CD4-positive, alpha-beta T cell treated with Interleukin-10 for 1 hour (primary cell): ENCODE data around the gene CRY1.
A peak's percentile ranks its signal among the peaks of the same experiment; 100 is the strongest.
"Not testable (repeated sequence)": the region's sequence is repeated elsewhere in the genome, so short reads cannot be mapped to it uniquely, and the experiment has no call there.

Experiments
- DNase-seq: peaks from one replicate; pipeline ENCODE4 v3.0.0-alpha.2; 2020

CRY1 gene

GRCh38 chr12:107058190-107058589 lies 35.2 kb downstream of the CRY1 start:
- no peak for DNase-seq

- no peak for DNase-seq
These were observed 36.1 kb downstream of the CRY1 start for GRCh38 chr12:107057071-107057834.

GRCh38 chr12:107053709-107054108 lies 39.6 kb downstream of the CRY1 start:
- DNase-seq: no peak

GRCh38 chr12:107045186-107045585 lies 48.2 kb downstream of the CRY1 start:
- no peak for DNase-seq

- DNase-seq: no peak
These were observed 50.5 kb downstream of the CRY1 start for GRCh38 chr12:107042801-107043200.

GRCh38 chr12:107035733-107036132 lies 57.6 kb downstream of the CRY1 start:
- DNase-seq: no peak

GRCh38 chr12:107033758-107034739 lies 59.3 kb downstream of the CRY1 start:
- no peak for DNase-seq

GRCh38 chr12:107032266-107032665 lies 61.1 kb downstream of the CRY1 start:
- DNase-seq: no peak

GRCh38 chr12:107031061-107031460 lies 62.3 kb downstream of the CRY1 start:
- no peak for DNase-seq

GRCh38 chr12:107029081-107029480 lies 64.3 kb downstream of the CRY1 start:
- DNase-seq: no peak

GRCh38 chr12:107027636-107028053 lies 65.7 kb downstream of the CRY1 start:
- peak; percentile 84 for DNase-seq

- DNase-seq: no peak
These were observed 66.3 kb downstream of the CRY1 start for GRCh38 chr12:107026806-107027635.

- DNase-seq: not testable (repeated sequence)
These were observed 67.0 kb downstream of the CRY1 start for GRCh38 chr12:107026356-107026755.

- DNase-seq: no peak
These were observed 67.7 kb downstream of the CRY1 start for GRCh38 chr12:107025671-107026070.

GRCh38 chr12:107019546-107019945 lies 73.8 kb downstream of the CRY1 start:
- DNase-seq: no peak

GRCh38 chr12:107017042-107017441 lies 76.3 kb downstream of the CRY1 start:
- DNase-seq: no peak

GRCh38 chr12:107014055-107014454 lies 79.3 kb downstream of the CRY1 start:
- DNase-seq: peak; percentile 54

- DNase-seq: no peak
These were observed 80.5 kb downstream of the CRY1 start for GRCh38 chr12:107012736-107013425.

- DNase-seq: no peak
These were observed 81.8 kb downstream of the CRY1 start for GRCh38 chr12:107011519-107011918.

GRCh38 chr12:107007411-107007810 lies 85.9 kb downstream of the CRY1 start:
- DNase-seq: no peak

- DNase-seq: not testable (repeated sequence)
These were observed 90.7 kb downstream of the CRY1 start for GRCh38 chr12:107002665-107003064.

GRCh38 chr12:106999446-106999845 lies 93.9 kb downstream of the CRY1 start:
- DNase-seq: no peak
